ENCODE measurements around the gene CARD19. TPM values are rescaled to one million over a fixed set of nuclear protein-coding genes. Genes with fewer than 3 reads are reported as not detected.

The CARD19 gene
- total and polyA plus RNA-seq, 8 donors = 4.3 to 20.4 (median 8.1) TPM

DNA sequence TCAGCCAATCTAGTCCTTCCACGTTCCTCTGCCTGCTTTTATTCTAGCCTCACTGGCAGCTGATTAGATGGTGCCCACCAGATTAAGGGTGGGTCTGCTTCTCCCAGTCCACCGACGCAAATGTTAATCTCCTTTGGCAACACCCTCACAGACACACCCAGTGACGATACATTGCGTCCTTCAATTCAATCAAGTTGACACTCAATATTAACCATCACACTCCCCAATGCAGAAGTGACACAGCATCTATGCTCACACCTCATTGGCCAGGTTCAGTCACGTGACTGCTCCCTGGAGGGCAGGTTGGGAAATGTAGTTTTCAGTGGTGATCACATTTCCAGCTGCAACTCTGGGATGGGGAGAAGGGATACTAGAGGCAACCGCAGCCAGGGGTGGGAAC, 24.6 kb upstream of the CARD19 start:
- TF ChIP-seq, protein P1, sequence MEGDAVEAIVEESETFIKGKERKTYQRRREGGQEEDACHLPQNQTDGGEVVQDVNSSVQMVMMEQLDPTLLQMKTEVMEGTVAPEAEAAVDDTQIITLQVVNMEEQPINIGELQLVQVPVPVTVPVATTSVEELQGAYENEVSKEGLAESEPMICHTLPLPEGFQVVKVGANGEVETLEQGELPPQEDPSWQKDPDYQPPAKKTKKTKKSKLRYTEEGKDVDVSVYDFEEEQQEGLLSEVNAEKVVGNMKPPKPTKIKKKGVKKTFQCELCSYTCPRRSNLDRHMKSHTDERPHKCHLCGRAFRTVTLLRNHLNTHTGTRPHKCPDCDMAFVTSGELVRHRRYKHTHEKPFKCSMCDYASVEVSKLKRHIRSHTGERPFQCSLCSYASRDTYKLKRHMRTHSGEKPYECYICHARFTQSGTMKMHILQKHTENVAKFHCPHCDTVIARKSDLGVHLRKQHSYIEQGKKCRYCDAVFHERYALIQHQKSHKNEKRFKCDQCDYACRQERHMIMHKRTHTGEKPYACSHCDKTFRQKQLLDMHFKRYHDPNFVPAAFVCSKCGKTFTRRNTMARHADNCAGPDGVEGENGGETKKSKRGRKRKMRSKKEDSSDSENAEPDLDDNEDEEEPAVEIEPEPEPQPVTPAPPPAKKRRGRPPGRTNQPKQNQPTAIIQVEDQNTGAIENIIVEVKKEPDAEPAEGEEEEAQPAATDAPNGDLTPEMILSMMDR (IDR thresholded peaks at IDR 0.05) = no peak
- H3K27me3 ChIP-seq = no peaks in the 10 kb centered on the region
- FAIRE-seq (no peak), DNase-seq (no peak), ATAC-seq (no peak)
- H3K36me3 ChIP-seq = no peaks in the 10 kb centered on the region
- H3K9me3 ChIP-seq = no peaks in the 10 kb centered on the region
- intact Hi-C loops (cut with DNase I) = no loop called here
- no peak overlapping the region for H3K27ac ChIP-seq
- WGBS, 2 donors = 79 to 89% methylated on average over 7 of the region's 7 CpGs
- no peaks in the 10 kb centered on the region for H3K4me1 ChIP-seq
- no peak overlapping the region for H3K4me3 ChIP-seq

DNA sequence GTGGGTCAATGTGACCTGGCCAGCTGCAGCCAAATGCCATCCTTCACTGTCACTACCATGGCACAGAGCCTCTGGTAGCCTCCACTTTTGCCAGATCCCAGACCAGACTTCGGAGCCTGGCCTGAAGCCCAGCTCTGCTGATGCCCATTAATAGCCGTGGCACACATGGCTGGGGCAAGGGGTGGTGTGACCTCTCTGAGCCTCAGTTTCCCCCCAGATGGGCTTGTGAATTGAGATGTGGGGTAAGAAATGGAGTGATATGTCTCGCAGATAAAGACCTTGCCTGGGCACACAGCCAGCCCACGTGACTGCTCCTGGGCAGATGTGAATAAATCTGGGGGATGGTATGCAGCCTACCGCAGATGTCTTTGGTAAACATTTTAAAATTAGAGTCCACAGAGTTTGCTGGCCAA, 23.6 kb upstream of the CARD19 start:
- TF ChIP-seq, protein P1 (IDR thresholded peaks at IDR 0.05) = no peak
- peak in 2 of 4 donors; percentile 22 to 54 for ATAC-seq
- no peak for FAIRE-seq
- Histone ChIP-seq H3K9me3 (no peaks in the 10 kb centered on the region), H3K27ac (no peak overlapping the region), H3K27me3 (no peaks in the 10 kb centered on the region), H3K4me3 (no peak overlapping the region), H3K36me3 (no peaks in the 10 kb centered on the region), H3K4me1 (no peaks in the 10 kb centered on the region)
- intact Hi-C loops (cut with DNase I) = no loop called here
- 6 to 14% methylated on average over 5 of the region's 5 CpGs for WGBS, 2 donors
- no peak for DNase-seq

DNA sequence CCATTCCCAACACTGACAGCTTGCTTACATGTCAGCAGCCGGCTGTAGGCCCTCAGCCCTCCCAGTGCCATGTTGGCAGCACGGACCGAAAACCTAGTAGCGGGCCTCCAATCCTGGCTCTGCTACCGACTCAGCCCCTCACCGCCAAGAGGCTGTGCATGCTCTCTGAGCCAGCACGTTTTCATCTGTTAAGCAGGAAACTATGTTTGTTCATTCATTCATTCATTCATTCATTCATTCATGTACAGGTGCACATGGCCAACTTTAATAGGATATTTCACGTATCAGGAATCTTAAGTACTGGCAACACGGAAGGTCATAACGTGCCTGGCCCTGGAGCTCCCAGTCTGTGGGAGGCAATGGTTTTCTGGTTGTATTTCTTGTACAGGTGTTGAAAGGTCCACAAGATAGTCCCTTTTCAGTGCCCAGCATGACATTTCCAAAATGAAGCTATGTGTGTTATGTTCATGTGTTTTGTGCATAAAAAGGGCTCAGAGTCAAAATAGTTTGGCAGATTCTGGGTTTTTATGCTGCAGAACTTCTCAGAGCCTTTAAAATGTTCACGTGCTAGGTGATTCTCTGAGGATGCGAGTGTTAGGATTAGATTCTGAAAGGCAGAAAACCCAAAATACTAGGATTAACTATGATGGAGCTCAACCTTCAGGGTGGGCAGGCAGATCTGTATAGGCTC, 19.8 kb upstream of the CARD19 start:
- H3K4me3 ChIP-seq = no peak overlapping the region
- H3K4me1 ChIP-seq = no peaks in the 10 kb centered on the region
- TF ChIP-seq, protein P1 (IDR thresholded peaks at IDR 0.05) = no peak
- DNase-seq (no peak), ATAC-seq (no peak), FAIRE-seq (no peak)
- H3K9me3 ChIP-seq = no peaks in the 10 kb centered on the region
- 88 to 89% methylated on average over 12 of the region's 12 CpGs for WGBS, 2 donors
- H3K27ac ChIP-seq = no peak overlapping the region
- no peaks in the 10 kb centered on the region for H3K36me3 ChIP-seq
- intact Hi-C loops (cut with DNase I) = no loop called here
- H3K27me3 ChIP-seq = no peaks in the 10 kb centered on the region

DNA sequence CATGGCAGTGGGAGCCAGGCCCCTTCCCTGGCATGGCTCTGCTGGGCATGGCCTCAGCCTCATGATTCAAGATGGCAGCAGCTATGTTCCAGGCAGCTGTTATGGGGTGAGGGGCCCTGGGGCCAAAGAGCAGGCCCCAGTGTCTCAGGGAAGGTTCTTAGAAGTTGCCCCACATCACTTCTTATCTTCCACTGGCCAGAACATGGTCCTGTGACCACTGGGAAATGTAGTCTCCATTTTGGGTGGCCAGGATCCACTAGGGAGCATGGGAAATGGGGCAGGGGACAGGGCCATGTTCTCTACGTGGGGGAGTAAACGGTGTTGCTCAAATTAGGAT, 19.3 kb upstream of the CARD19 start:
- FAIRE-seq = no peak
- intact Hi-C loops (cut with DNase I) = no loop called here
- Histone ChIP-seq H3K27ac (no peak overlapping the region), H3K9me3 (no peaks in the 10 kb centered on the region), H3K4me3 (no peak overlapping the region), H3K27me3 (no peaks in the 10 kb centered on the region), H3K36me3 (no peaks in the 10 kb centered on the region), H3K4me1 (no peaks in the 10 kb centered on the region)
- WGBS, 2 donors = 96 to 98% methylated on average over 2 of the region's 2 CpGs
- no peak for ATAC-seq
- DNase-seq = no peak
- TF ChIP-seq, protein P1 (IDR thresholded peaks at IDR 0.05) = no peak

DNA sequence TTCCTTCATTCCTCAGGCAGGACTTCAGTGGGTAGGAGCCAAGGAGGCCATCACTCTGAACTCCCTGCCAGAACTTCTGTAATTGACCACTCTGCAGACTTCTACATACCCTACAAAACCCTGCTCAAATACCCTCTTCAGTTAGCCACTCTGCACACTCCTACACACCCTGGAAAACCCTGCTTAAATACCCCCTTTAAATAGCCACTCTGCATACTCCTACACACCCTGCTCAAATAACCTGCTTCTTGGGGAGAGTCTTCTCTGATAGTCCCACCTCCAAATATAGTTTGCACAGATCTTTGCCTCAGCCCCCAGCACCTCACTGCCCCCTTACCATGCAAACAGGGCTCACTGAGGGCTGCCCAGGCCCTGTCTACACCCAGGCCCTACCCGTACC, 18.6 kb upstream of the CARD19 start:
- TF ChIP-seq, protein P1 (IDR thresholded peaks at IDR 0.05) = no peak
- ATAC-seq (no peak), DNase-seq (no peak), FAIRE-seq (no peak)
- Histone ChIP-seq H3K36me3 (no peaks in the 10 kb centered on the region), H3K4me1 (no peaks in the 10 kb centered on the region), H3K27ac (no peak overlapping the region), H3K9me3 (no peaks in the 10 kb centered on the region), H3K27me3 (no peaks in the 10 kb centered on the region), H3K4me3 (no peak overlapping the region)
- 87 to 100% methylated on average over 1 of the region's 1 CpG for WGBS, 2 donors
- intact Hi-C loops (cut with DNase I) = no loop called here

All from pancreas (tissue), 10 donors.